ENCODE measurements around the gene TOM1L1.

The TOM1L1 gene

GRCh38 chr17:54899201-54899600 is 1.5 kb upstream of the TOM1L1 start:
- no peak for DNase-seq

DNA sequence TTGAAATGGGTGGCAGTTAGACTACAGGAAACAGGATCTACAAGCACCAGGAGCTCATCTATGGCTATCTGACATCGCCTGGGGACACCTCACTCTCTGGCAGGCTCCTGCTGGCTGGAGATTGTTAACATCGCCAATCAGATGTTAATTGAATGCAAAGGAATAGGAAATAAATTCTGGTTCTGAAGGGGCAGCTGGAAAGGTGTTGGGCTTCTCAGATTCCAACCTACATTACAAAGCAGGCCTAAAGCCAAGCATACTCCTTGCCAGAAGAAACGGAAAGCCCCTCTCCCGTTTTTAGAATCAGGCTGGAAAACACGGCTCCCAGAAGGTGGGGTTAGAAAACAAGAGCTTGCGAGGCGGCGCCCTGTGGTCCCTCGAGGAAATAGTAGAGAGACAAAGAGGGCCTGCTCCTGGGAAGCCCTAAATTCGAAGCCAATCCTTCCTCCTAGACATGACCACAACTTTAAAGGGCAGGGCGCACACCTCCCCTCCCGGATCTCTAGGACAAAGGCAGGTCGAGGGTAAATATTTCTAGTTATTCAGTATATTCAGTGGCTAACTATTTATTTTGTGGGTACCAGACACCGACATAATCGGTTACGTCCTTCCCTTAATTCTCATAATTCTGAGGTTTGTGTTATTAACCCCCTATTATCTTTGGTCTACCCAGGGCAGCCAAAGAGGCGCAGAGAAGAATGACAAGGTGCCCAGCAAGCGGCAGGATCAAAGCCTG is 763 bp upstream of the TOM1L1 start:
- no peak for DNase-seq

- no peak for DNase-seq
These were observed 674 bp downstream of the TOM1L1 start for GRCh38 chr17:54901230-54901822.

DNA sequence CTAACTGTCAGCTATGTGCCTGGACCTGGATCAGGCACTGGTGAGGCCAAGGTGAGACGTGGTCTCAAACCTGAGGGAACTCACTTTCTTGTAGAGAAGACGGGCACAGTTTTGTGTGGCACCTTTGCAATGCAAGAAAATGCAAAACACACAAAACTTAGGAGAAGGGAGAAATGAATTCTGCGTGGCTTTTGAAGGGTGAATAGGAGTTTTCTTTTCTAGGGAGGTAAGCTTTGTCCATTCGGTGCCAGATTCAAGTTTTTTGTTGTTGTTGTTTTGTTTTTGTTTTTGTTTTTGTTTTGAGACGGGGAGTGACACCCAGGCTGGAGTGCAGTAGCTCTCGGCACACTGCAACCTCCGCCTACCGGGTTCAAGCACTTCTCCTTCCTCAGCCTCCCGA is 1.4 kb downstream of the TOM1L1 start:
- DNase-seq, result no peak

DNA sequence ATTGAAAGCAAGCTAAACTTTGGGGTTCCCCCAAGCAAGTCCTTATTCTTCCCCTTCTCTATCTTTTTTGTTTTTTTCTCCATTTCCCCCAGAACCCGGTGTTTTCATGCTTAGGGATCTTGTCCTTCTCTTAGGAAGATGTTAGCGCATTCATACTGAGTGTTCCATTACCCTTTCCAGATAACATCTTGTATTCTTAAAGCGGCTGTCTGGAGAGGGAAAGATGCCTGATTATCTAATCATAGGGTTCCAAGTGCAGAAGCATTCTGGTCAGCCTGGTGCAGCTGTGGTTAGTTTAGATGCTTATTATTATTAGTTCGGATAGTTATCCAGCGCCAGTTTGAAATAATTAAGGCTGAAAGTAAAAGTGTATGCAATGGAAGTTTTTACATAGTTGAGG is 2.0 kb downstream of the TOM1L1 start:
- no peak for DNase-seq

GRCh38 chr17:54903375-54903774 is 2.7 kb downstream of the TOM1L1 start:
- no peak for DNase-seq

DNA sequence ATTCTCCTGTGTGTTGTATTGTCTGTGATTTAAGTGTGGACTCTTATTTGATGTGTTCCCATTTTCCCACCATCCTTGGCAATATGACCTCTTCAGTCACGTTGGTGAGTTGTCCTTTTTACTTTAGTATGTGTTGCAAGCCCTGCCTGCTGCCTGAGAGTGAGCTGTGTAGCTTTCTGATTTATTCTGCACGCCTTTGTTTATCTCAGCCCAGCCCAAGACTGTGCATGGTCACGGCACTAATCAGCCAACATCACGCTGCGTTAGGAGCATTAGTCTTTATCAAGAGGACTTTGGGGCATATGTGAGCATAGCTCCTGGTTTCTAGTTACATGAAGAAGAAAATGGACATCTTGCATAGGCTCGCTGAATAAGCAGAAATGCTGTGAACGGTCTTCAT is 6.0 kb downstream of the TOM1L1 start:
- DNase-seq, result no peak

DNA sequence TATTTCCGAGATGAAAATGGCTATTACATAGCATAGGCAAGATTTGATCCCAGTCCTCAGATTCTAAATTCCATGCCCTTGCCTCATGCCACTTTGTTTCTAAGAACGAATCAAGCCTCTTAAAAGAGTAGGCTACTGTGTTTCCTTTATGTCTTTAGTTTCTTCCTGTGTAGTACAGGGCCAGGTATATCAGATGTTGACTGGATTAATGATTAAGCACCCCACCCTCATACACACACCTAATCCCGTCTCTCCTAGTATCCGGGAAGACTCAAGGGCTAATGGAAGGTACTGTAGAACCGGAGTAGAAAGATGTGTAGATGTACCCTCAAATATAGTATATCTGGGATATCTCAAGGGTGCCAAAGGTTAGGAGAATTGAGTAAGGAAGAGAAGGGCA is 6.7 kb downstream of the TOM1L1 start:
- no peak for DNase-seq

DNA sequence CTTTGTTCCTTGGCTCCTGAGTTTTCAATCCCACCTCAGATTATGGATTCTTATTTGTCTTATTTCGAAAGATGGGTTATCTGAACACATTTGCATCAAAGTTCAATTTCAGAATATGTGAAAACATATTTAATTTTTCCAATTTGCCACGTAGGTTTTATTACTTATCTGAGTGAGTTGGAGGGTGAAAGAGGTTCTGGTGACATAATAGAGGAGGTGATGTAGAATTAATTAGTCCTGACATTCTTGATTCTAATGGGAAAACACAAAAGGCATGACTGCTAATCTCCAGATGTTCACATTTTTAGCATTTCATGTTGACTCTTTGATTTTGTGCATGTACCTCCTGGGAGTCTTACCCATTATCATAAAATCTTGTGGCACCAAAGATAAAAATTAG is 9.1 kb downstream of the TOM1L1 start:
- no peak for DNase-seq

- DNase-seq, result no peak
These were observed 16.1 kb downstream of the TOM1L1 start for GRCh38 chr17:54916721-54917120.

DNA sequence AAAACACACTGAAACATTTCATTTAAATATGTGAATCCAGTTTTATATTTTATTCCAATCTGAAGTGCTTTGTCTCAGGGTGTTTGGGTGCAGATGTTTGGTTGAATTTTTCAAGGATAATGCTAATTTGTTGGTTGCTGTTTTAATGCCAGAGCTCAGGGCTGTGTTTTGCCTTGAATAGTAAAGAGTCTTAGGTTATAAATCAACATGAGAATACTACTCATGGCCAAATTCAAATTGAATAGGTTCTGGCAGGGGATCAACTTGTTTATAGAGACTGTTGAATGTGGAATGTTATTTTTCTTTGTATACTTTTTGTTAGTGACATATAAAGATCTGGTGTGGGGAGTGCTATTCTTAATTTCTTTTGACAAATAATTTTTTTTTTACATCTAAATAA is 18.8 kb downstream of the TOM1L1 start:
- no peak for DNase-seq

DNA sequence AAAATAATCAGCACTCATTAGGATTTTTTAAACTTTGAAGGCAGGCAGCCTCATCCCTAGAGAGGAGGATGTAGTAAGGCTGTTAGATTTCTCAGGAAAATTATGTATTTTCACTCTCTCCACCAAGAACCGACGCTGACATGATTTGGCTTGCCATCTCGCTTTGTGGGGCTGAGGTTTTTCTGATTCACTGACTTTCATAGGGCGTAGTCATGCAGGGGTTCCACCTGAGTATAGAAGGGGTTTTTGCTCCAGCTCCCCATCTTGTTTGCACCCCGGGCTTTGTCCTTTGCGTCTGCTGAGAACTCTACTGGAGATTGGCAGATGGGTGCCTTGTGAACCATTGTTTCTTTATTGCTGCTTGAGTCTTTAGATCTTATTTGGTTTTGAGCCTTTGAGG is 20.2 kb downstream of the TOM1L1 start:
- DNase-seq, result no peak

DNA sequence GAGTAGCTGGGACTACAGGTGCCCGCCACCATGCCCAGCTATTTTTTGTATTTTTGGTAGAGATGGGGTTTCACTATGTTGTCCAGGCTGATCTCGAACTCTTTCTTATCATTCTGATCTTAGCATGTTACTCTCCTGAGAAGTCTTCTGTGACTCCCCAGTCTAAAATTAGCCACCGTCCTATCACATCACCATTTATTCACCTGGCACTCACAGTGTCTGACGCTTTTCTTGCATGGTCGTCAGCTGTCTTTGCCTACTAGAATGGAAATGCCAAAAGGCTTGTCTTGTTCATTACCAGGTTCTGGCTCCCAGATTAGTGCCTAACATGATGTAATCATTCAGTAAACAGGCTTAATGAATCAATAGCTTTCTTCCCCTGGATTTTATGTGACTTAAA is 23.8 kb downstream of the TOM1L1 start:
- no peak for DNase-seq

DNA sequence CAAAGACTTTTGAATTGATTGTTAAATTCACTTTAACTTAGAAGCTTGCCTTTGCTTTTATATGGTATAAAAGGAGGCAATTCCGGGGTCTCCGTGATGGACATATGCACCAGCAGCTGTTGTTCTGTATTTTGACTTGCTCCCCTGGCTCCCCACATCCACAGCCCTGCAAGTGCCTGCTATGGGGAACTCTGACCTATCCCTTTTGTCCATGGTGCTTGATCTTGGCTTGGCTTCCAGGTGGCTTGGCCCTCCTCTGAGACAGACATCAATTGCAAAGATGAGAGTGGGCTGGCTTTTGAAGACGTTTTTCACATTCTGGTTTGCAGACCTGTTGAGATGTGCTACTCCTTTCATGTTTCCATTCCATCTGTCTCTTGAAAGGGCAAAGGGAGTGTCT is 26.9 kb downstream of the TOM1L1 start:
- DNase-seq, result no peak

- DNase-seq, result no peak
These were observed 32.1 kb downstream of the TOM1L1 start for GRCh38 chr17:54932711-54933110.

DNA sequence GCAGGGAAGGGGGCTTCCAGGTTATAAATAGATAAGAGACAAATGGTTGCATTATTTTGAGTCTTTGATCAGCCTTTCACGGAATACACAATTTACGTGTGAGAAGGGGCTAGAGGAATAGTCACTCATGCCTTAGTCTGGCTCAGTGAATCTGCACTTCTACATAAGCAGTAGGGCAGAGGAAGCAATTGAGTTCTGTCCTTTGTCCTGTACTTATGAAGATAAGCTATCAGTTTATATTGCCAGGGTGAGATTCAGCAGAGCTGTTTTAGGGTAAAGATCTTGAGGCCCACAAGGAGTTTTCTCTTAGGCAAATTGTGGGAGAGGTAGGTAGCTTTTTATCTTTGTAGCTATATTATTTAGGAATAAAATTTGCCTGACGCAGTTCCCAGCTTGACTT is 33.3 kb downstream of the TOM1L1 start:
- DNase-seq, result no peak

DNA sequence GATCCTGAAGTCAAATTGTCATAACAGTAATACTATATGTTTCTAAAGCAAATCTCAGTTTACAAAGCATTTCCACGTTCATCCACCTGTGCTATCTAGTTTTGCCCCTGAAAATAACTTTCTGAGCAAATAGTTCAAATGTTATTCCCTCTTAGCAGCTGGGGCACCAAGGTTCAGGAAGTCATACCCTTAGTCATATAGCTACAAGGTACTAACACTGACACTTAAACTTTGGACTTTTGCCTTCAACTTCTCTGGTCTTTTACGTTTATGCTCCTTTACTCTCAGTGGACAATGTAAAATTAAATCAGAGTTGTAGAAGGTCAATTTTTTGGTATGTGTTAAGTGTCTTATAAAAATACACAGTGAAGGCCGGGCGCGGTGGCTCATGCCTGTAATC is 34.8 kb downstream of the TOM1L1 start:
- DNase-seq, result no peak

GRCh38 chr17:54937018-54937417 is 36.4 kb downstream of the TOM1L1 start:
- no peak for DNase-seq

DNA sequence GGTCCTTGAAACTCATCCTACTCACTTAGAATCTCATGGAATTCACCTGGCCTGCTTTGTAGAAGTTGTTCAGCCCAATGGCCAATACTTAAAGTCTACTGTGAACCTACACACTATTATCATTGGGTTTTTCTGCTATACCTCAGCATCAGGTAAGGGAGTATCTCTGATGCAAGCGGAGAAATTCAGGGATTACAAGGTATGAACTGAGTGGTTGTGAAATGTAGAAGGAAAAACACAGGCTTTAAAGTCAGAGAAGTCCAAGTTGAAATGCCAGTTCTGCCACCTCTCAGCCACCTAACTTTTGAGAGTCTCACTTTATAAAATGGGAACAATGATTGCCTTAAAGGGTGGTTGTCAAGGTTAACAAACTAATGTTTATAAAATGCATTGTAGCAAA is 36.8 kb downstream of the TOM1L1 start:
- no peak for DNase-seq

- DNase-seq, result no peak
These were observed 40.6 kb downstream of the TOM1L1 start for GRCh38 chr17:54941285-54941684.

DNA sequence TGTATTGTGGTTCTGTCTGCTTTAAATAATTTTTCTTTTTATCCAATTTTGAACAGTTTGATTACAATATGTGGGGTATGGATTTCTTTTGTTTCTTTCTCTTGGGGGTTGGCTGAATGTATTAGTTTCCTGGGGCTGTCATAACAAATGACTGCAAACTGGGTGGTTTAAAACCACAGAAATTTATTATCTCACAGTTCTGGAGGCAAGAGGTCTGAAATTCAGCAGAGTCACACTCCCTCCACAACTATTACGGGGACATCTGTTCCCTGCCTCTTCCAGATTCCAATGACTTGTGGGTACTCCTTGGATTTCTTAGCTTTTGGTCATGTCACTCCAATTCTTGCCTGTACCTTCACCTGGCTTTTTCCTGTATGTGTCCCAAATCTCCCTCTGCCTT is 44.1 kb downstream of the TOM1L1 start:
- DNase-seq, result no peak

GRCh38 chr17:54945231-54945630 is 44.6 kb downstream of the TOM1L1 start:
- no peak for DNase-seq

GRCh38 chr17:54945671-54946070 is 45.0 kb downstream of the TOM1L1 start:
- no peak for DNase-seq

- DNase-seq, result no peak
These were observed 46.7 kb downstream of the TOM1L1 start for GRCh38 chr17:54947396-54947795.

- no peak for DNase-seq
These were observed 47.7 kb downstream of the TOM1L1 start for GRCh38 chr17:54948380-54948779.

Data from activated CD4-positive, alpha-beta T cell treated with anti-CD3 and anti-CD28 coated beads, Interleukin-2, amount 50 U/mL, for 4 hours (primary cell).